MV-4-11 (cell line): ENCODE results near the gene HES6.
"Not testable (repeated sequence)": the region's sequence is repeated elsewhere in the genome, so short reads cannot be mapped to it uniquely, and the experiment has no call there.

Experiments used
- DNase-seq: peaks from one replicate; lab custom pipeline; 2025; lab: John Stamatoyannopoulos, UW

The HES6 gene

DNA sequence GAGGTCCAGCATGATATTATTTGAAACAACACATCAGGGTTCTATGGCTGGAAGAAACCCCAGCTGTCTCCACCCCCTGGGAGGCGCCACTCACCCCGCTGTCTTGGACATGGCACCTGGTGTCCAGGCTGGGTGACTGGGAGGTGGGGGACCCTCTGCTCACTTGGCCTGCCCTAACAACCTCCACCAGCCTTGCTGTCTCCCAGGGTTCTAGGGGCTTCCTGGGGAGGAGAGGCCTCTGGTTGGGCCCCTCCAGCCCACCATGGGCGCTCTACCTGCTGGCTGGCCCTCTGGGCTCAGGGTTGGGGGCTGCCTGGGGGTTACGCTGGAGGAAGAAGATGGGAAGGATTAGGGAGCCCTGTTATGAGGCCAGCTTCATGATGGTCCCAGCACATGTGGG lies 32.3 kb upstream of the HES6 start:
- no peak for DNase-seq

DNA sequence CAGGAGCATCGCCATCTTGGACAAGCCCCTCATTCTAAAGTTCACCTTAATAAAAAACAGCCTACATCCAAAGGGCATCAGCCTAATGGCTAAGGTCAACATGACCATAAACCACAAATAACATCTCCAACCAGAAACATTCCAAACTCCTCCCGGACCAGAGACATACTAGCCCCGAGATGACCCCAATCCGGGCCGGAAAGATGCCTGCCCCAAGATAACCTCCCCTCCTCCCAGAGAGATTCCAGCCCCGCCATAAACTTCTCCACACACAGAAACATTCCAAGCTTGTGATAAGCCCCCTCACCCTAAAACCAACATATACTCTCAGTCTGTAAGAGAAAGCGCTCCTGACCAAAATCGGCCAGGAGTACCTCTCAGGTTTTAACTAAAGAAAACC lies 31.8 kb upstream of the HES6 start:
- DNase-seq, result not testable (repeated sequence)

DNA sequence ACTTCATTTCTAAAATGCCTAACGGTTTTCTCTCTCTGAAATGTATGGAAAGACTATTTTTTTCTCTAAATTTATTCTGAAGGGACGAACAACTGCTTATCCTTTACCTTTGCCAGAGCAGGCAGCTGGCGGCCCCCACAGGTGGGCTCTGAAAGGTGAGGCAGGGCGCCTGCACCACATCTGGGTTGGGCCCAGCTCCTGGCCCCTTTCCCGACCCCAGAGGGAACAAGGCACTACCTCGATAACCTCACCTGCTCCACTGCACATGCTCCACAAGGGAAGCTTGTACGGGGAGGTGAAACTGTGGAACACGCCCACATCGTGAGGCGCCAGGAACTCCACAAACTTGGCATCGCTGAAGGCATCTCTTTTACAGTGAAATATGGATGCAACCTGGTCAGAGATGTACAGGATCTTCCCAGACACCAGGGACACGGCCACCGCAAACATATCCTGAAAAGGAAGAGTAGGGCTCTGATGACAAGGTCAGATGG lies 31.3 kb upstream of the HES6 start:
- no peak for DNase-seq

DNA sequence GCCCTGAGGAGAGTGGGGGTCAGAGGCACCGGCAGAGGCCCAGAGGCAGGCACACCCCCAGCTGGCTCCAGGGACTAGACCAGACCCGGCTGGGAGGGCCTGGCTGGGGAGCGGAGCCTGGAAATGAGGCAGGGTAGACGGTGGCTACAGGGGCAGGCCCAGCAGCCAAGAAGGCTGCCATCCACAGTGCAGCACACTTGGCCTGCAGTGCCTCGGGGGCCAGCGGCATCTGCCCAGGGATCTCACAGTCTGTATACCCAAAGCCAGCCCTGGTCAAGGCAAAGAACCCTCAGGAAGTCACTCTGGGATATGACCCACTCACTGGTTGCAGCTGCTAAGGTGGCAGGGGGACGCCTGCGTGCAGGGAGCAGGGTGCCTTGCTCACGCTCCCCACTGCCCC lies 30.8 kb upstream of the HES6 start:
- DNase-seq, result no peak

DNA sequence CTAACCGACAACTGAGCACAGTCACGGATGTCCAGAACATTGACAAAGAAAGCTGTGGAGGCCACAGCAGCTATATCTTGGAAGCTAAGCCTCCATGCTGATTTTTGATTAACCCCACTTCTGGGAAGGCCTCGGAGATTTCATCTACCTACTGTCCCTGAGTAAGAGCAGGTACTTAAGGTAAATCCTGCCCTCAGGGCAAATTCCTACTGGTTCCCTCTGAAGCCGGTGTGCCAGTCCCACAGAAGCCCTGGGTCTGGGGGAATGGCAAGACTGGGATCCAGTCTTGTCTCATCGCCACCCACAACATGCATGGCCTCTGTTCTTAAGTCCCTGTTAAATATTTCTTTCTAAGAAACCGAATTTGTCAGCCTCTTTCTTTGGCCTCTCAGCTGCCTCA lies 29.9 kb upstream of the HES6 start:
- no peak for DNase-seq

DNA sequence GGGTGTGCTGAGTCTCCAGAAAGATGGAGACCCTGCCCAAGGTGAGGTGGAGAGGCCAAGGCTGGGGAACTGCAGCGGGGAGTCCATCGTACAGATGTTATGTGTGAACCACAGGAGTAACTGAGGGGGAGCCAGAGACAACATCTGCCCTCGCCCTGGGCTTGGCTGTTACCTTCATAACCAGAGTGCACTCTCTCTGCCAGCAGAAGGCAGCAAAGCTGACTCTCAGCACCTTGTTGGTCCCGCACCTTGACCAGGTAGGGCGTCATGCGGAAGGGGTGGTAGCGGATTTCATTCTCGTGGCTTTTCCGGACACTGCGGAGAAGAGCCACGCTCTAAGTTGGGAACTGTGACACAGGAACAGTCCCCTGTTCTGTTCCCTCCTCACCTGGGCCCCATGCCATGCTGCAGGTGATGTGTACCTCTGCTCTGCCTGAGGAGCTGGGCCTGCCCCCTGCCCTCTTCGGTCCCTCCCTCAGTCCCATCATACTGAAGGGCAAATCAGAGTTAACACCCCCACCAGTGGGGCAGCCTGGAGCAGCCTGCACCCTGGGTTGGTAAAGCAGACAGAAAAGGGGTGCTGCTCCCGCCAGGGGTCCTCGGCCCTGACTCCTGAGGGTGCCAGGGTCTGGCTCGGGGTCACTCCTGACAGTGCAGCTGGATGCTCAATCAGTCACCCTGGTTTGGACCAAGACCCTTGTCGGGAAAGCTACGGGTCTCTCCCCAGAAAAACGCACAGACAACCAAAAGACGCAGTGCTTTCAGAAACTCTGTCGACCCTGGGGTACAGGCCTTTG lies 28.2 kb upstream of the HES6 start:
- no peak for DNase-seq

DNA sequence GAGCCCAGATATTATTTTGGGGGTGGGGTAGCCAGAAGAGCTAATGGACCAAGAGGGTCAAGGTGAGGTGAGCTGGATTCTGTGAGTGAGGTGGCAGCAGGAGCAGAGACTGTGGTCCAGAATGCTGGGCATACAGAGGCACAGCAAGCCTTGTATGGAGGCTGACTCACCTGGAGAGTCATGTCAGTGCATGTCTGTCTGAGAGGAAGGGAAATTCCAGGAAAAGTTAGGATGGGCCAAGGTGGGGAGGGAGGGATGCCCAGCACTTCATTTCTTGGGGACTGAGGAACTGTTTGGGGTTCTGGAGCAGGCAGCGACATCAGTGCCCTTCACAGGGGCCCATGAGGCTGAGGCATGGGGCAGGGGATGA lies 27.5 kb upstream of the HES6 start:
- no peak for DNase-seq

DNA sequence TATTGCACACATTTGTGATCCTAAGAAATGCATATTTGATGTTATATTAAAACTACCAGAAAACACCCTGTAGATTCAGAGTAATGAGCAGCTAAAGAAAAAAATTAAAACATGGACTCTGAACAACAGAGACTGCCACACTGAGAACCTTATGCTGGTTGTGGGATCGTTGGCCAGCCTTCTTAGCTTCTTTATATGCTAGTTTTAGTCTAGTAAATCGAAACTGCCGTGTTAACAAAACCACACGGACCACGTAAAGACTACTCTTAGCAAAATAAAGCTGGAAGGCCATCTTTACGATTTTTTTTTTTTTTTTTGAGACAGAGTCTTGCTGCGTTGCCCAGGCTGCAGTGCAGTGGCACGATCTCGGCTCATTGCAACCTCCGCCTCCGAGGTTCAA lies 25.8 kb upstream of the HES6 start:
- peak; percentile 3 for DNase-seq

DNA sequence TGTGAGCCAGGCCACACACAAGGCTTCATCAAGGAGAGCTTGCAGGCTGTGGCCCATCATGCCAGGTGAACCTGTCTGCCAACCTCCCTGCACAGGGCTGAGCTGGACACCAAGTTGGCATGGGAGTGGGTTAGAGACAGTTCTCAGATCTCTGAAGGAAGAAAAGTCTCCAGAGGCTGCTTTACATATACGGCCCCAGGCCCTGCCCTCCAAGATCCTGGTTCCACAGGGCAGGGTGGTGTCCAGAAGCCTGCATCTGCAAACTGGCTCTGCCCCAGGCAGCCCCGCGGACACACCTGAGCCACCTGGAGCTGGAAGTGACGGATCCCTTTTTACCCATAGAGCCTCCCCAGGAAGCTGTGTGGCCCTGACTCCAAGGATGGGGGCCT lies 24.2 kb upstream of the HES6 start:
- DNase-seq, result no peak

DNA sequence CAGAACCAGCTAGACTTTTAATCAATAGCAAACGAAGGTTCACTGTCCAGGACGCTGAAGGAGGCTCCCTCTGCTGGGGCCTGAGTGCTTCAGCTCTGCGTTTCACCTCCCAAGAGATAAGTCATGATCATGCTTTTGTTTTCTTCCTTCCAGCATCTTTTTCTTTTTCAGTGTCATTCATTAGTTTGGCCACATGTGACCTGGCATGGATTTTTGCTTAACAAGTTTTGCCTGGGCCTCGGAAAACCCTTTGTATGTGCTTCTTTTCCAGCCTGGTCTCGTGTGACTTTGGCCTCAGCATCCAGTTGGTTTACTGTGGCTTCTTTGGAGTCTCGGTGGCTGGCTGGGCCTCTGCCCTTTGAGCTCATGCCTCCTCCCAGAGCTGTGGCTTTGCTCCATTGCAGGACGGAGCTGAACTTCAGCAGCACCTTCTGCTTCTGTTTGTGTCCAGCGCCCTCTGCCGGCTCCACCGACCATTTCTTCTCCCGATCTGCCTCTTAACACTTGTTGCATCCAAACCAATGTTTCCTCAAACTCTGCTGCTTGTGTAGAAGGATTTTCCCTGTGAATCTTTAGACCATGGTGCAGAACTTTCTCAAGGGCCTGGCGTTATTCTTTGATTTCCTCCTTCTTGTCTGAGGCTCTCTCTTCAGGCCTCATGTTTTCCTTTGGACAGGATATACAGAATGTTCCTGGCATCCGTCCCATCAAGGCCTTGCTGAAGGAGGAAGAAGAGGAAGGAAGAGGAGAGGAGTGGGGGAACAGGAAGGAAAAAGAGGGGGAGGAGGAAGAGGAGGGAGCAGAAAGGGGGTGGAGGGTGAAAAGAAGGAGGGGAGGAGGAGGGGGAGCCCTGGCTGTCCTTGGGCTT lies 23.6 kb upstream of the HES6 start:
- DNase-seq, result peak; percentile 76

DNA sequence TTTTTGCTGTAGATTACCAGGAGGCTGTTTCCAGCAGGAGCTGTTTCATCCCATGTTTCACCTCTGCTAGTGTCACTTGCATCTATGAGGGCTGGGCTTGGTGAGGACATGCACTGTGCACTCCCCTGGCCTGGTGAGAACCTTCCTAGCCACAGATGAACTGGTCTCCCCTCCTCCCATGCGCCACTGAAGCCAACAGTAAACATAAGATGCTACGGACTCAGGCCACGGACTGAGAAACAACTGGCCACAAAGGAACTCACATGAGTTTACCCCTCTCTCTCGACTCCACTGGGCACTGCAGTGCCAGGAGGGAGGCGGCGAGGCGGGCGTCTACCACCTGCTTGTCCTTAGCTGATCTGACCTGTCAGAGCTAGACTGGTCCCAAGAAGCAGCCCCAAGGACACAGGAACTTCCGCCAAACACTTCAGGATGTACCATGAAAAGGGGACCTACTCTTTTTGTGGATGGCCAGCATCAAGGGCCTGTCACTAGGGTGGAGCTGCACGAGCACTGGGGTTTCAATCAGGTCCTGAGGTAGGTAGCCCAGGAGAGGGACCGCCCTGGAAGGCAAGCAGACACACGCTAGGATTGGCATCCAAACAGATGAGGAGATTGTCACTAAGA lies 22.8 kb upstream of the HES6 start:
- no peak for DNase-seq

DNA sequence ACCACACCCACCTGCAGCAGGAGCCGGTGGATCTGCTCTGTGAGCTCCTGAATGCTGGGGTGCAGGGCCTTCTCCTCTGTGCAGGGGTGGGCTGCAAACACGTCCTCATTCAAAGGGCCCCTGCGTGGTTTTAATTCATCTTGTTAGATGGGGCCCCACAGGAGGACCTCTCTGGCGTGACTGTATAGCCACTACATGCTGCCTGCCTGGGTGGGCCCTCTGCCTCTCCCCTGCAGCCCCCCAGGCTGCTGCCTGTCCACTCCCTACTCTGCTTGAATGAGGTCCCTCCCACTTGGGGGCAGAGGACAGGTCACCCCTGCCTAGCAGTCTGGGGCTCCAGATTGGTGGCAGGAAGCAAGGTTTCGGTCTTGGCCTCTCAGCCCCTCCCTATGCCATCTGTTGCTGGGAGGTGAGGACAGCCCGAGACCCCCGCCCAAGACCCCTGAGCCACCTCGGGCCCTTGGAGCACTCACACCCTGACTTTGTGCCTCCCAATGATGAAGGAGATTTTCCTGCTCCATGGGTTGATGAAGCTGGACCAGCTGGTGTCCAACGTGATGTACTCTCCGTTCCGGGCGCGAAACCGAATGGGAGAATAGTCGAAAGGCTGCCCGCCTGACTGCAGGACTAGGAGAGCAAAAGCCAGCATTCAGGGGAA lies 22.0 kb upstream of the HES6 start:
- no peak for DNase-seq

DNA sequence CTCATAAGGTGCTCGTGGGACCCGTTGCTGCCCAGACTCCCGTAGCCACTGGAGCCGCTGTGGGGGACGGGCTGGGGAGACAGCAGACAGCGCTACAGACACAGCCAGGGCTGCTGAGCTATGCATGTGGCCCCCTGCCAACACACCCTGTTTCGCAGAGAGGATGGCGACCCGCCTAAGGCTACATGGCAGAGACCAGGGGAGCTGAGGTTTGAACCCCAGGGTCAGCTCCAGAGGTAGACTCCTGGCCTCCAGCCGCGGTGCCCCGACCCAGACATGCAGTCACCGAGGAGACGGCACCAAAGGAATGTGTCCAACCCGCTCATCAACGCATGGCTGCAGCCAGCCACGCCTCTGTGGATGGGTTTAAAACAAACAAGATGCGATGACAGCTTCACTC lies 21.0 kb upstream of the HES6 start:
- DNase-seq, result no peak

DNA sequence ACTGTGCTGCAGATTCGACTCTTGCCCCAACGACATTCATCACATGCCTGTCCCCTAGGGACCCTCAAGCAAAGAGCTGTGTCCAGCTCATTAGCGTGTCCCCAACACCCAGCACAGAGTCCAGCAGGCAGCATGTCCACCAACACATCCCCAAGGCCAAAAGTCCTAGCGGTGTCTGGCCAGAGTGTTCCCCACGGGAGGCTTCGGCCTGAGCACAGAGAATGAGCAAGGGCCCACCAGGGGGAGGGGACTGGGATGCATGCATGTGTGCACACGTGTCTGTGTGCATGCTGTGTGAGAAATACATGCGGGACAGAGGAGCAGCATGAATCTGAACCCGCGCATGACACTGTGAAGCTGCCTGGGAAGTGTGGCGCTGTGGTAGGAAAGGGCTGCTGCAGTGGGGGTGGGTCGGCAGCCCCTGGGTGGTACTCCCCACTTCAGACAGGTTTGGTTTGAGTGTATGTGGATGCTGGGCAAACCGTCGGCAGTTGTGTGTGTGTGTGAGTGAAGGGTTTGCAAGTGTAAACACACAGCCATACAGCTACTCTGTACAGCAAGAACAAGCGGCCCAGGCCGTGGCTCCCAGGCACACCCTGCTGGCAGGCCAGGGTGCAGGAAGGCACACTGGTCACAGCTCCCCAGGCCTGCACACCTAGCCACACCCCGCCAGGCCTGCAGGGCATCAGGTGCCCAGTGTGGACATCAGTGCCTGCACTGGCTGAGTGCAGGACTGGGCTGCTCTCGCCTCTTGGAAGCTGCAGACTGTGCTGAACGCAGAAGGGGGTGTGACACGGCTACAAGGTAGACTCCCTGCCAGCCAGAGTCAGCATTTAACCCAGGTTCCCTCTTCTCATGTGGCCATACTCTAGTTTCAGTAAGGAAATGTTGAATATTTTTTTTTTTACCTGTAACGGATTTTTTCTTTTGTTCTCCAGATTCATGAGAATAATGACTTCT lies 19.5 kb upstream of the HES6 start:
- no peak for DNase-seq

DNA sequence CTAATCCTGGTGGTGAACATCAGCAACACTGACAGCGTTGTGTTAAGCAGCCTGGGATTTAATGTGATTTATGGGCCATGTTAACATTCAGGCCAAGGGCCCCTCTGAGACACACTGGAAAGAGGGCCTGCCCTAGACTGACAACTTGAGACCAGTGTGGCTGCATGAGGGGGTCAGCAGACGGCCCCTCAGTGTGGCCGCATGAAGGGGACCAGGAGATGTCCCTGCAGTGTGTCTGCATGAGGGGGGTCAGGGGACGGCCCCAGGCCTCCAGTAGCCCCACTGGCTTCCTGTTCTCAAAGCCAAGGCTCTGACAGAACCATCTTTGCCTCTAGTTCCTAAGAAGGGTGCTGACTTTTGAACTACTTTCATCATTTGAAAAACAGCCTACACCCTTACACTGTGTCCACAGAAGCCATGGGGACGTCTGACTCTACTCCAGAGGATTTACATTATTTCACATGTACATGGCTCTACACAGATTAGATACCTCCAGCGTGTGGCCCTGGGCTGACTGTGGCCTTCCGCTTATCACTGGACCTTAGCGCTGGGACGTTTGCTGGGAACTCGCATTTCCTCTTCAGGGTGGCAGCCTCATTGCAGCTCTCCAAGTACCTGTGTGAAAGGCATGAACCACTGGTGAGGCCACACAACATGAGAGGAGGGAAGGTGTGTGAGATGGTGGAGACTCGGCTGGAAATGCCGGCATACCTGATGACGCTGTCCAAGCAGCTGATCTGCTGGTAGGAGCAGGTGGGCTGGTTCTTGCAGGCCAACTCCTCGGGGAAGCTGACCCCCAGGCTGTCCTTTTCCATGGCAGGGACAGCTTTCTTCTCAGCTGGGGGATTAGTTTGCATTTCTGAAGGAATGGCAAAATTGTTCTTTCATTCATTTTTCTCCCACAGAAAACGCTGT lies 18.2 kb upstream of the HES6 start:
- DNase-seq, result no peak

DNA sequence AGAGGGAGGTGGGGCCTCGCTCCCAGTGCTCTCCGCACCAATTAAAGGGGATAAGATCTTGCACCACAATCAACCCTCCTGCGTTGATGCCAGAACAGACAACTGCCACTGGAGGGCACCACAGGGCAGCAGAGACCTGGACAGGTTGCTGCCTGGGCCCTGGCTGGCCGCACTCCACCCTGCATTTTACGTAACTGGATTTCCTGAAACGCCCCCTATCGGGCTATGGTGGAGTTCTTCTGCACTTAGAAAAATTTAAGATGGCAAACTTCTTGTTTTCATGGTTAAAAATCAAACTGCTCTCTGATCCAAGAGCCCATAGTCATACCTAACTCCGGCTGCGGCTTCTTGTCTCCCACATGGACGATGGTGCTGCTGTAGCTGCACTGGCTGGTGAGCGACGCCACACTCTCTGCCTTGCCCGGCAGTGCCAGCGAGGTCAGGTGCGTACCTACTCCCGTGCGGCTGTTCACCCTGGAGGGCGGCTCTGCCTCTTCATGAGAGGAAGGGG lies 16.8 kb upstream of the HES6 start:
- DNase-seq, result peak; percentile 77

DNA sequence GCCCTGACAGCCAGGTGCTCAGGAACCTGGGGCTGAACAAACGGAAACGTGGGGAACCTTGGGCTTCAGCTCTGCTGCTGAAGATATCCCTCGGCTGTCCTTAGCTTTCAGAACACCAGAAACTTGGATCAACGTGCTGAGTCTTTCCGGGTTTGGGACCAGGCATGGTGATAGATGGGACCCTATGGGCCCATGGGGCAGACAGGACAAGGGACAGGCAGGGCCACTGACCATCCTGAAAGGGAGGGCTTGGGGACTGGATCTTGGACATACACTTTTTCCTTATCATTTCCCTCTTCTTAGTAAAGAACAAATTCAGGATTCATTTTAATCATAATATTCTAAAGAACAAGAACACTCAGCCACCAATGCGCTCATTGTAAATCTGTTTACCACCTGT lies 16.3 kb upstream of the HES6 start:
- DNase-seq, result no peak

DNA sequence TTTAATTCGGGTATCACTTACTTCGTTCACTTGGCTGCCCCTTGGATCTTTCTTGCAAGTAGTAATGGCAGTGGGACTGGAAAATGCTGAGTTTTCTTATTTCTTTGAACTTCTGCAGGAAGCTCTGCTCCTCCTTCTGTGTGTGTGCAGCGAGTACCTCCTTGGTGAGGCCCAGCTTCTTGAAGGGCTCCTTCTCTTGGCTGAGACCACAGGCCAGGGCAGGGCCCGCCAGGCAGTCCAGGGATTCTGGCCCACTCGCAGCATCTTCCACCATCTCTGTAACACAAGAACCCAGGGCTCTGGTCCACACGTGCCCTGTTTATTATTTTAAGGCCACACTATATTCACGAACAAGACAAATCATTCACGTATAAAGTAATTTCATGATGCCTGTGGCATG lies 15.8 kb upstream of the HES6 start:
- DNase-seq, result no peak

DNA sequence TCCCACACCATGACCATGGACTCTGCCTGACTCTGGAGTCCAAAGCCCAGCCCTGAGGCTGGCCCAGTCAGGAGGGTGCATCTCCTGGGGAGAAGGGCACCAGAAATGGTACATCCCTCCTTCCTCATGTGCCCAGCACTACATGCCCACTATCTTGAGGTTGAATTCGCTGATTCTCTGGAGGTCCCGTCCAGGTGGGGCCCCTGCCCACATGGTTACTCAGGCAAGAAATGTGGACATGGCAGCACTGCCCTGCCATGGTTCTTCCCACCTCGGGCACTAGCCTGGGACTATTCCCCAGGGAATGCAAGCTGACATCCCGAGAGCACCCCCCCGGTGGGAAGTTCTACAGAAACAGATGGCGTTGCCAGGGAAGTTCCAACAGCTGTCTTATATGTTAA lies 15.3 kb upstream of the HES6 start:
- DNase-seq, result no peak
